Gastrocnemius medialis (tissue), 4 donors: ENCODE measurements around the gene MAST4. TPM values are rescaled to one million over a fixed set of nuclear protein-coding genes. Genes with fewer than 3 reads are reported as not detected.

Source experiments
- ATAC-seq, 2 donors: fragments of 150-250 bp; one replicate each; pipeline ENCODE4 v1.9.1; 2016
- DNase-seq, 2 donors: peaks; one replicate each; pipeline ENCODE4 v3.0.0-alpha.2; 2019
- H3K27ac ChIP-seq, 4 donors: fragments of 200-600 bp; sonication (generic); 1 replicate in 1 of 4; 2 replicates in 3 of 4; pipeline ENCODE4 v1.5.1; 2016 to 2018; ENCODE audit warnings: mild to moderate bottlenecking in 2 of 4, moderate library complexity in 1 of 4
- H3K27me3 ChIP-seq, 3 donors: fragments of 200-600 bp; sonication (generic) in 2 of 3; 1 replicate in 1 of 3; 2 replicates in 2 of 3; pipeline versions ENCODE4 v1.5.1 to v1.6.0; 2016 to 2019; ENCODE audit warnings: mild to moderate bottlenecking in 1 of 3, moderate library complexity in 1 of 3
- H3K36me3 ChIP-seq, 2 donors: fragments of 200-600 bp; sonication (generic) in 1 of 2; one replicate each; pipeline ENCODE4 v1.5.1; 2017 to 2018
- H3K4me1 ChIP-seq, 2 donors: fragments of 200-600 bp; sonication (generic) in 1 of 2; one replicate each; pipeline ENCODE4 v1.5.1; 2016 to 2017; ENCODE audit warnings: mild to moderate bottlenecking in 2 of 2
- H3K4me3 ChIP-seq, 4 donors: fragments of 200-600 bp; sonication (generic) in 3 of 4; 1 replicate in 1 of 4; 2 replicates in 3 of 4; pipeline ENCODE4 v1.5.1; 2016 to 2019; ENCODE audit warnings: mild to moderate bottlenecking in 2 of 4
- H3K9me3 ChIP-seq, 3 donors: fragments of 200-600 bp; sonication (generic) in 2 of 3; 1 replicate in 1 of 3; 2 replicates in 2 of 3; pipeline ENCODE4 v1.5.1; 2016 to 2019
- POLR2A ChIP-seq, 2 donors: fragments of 450-650 bp; IDR thresholded peaks; one replicate each; pipeline ENCODE4 v1.6.1; 2017; ENCODE audit warnings: antibody characterized with exemption in 2 of 2, mild to moderate bottlenecking in 2 of 2, moderate library complexity in 2 of 2
- in situ Hi-C, 4 donors: fragments of 200-750 bp; cut with MboI; loops; one replicate each; pipeline versions ENCODE4 v1.15.0 to v1.8.0; 2017; ENCODE audit warnings: low sequenced_read_pairs in 4 of 4
- intact Hi-C: fragments of 100-400 bp; cut with DNase I; formaldehyde crosslinking; loops from one replicate; pipeline ENCODE4 v1.15.1; 2023; ENCODE audit warnings: low total_unique reads
- total RNA-seq, 4 donors: library from RNA; depleted of rRNA; stranded (reverse); fragments of >200 nt; gene quantifications; one replicate each; pipeline versions ENCODE4 v1.1.0 to v1.2.3, GENCODE V29; 2016
- TF ChIP-seq, protein P1 (sequence below), 5 experiments: fragments of 450-650 bp in 3 of 5; fragments of 200-600 bp in 2 of 5; sonication (generic) in 2 of 5; IDR thresholded peaks in 4 of 5; conservative IDR thresholded peaks in 1 of 5; 1 replicate in 4 of 5; 2 replicates in 1 of 5; pipeline ENCODE4 v1.5.1; 2016 to 2019; ENCODE audit warnings: antibody characterized with exemption in 5 of 5, mild to moderate bottlenecking in 3 of 5, moderate library complexity in 3 of 5

MAST4 gene
- total RNA-seq, 4 donors from 2014 or later = 24.1 to 42.0 (median 38.5) TPM

- DNase-seq = no peak
- Histone ChIP-seq H3K4me3 (no peak overlapping the region), H3K4me1 (peaks cover 4 to 5% of the 10 kb centered on the region in 2 donors), H3K27me3 (no peaks in the 10 kb centered on the region), H3K36me3 (no peaks in the 10 kb centered on the region), H3K9me3 (no peaks in the 10 kb centered on the region), H3K27ac (no peak overlapping the region)
- TF ChIP-seq, protein P1, sequence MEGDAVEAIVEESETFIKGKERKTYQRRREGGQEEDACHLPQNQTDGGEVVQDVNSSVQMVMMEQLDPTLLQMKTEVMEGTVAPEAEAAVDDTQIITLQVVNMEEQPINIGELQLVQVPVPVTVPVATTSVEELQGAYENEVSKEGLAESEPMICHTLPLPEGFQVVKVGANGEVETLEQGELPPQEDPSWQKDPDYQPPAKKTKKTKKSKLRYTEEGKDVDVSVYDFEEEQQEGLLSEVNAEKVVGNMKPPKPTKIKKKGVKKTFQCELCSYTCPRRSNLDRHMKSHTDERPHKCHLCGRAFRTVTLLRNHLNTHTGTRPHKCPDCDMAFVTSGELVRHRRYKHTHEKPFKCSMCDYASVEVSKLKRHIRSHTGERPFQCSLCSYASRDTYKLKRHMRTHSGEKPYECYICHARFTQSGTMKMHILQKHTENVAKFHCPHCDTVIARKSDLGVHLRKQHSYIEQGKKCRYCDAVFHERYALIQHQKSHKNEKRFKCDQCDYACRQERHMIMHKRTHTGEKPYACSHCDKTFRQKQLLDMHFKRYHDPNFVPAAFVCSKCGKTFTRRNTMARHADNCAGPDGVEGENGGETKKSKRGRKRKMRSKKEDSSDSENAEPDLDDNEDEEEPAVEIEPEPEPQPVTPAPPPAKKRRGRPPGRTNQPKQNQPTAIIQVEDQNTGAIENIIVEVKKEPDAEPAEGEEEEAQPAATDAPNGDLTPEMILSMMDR (IDR thresholded peaks at IDR 0.05 in 4 of 5, conservative IDR thresholded peaks at IDR 0.05 in 1 of 5) = no peak
- no peak for TF ChIP-seq POLR2A (IDR thresholded peaks at IDR 0.05)
- intact Hi-C loops = no loop called here
- in situ Hi-C loops = no loop called here
- ATAC-seq = no peak
Measured at GRCh38 chr5:66660396-66660795, 64.2 kb downstream of the MAST4 start.

GRCh38 chr5:66661149-66661548 lies 65.0 kb downstream of the MAST4 start:
- Histone ChIP-seq H3K27ac (no peak overlapping the region), H3K4me3 (no peak overlapping the region), H3K9me3 (no peaks in the 10 kb centered on the region), H3K36me3 (no peaks in the 10 kb centered on the region), H3K4me1 (peaks cover 4 to 5% of the 10 kb centered on the region in 2 donors), H3K27me3 (no peaks in the 10 kb centered on the region)
- DNase-seq (peak; percentile 6 to 31), ATAC-seq (no peak)
- in situ Hi-C loops (no loop called here), intact Hi-C loops (no loop called here)
- TF ChIP-seq POLR2A (IDR thresholded peaks at IDR 0.05) = no peak
- TF ChIP-seq, protein P1 (IDR thresholded peaks at IDR 0.05 in 4 of 5, conservative IDR thresholded peaks at IDR 0.05 in 1 of 5) = no peak

DNA sequence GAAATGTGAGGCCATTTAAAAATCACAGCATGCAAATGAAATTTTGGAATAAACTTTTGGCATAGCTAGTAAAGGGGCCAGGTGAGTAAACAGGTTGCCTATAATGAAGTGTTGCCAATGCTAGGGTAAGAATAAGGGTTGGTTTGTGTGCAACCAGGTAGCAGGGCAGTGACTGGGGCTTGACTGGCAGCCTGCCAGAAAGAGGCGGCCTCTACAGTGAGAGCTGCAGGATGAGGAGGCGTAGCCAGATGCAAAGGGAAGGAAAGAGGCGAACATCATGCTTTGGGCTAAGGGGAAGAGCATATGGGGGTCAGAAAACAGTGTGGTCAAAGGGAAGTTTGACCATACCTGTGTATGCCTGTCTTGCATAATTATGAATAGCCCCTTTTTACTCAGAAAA lies 70.6 kb downstream of the MAST4 start:
- H3K27ac ChIP-seq = no peak overlapping the region
- no peaks in the 10 kb centered on the region for H3K4me1 ChIP-seq
- H3K36me3 ChIP-seq = no peaks in the 10 kb centered on the region
- TF ChIP-seq POLR2A (IDR thresholded peaks at IDR 0.05) = no peak
- TF ChIP-seq, protein P1 (IDR thresholded peaks at IDR 0.05 in 4 of 5, conservative IDR thresholded peaks at IDR 0.05 in 1 of 5) = no peak
- no peak for DNase-seq
- no peaks in the 10 kb centered on the region for H3K9me3 ChIP-seq
- in situ Hi-C loops = no loop called here
- no peak for ATAC-seq
- no peaks in the 10 kb centered on the region for H3K27me3 ChIP-seq
- intact Hi-C loops = no loop called here
- H3K4me3 ChIP-seq = no peak overlapping the region

DNA sequence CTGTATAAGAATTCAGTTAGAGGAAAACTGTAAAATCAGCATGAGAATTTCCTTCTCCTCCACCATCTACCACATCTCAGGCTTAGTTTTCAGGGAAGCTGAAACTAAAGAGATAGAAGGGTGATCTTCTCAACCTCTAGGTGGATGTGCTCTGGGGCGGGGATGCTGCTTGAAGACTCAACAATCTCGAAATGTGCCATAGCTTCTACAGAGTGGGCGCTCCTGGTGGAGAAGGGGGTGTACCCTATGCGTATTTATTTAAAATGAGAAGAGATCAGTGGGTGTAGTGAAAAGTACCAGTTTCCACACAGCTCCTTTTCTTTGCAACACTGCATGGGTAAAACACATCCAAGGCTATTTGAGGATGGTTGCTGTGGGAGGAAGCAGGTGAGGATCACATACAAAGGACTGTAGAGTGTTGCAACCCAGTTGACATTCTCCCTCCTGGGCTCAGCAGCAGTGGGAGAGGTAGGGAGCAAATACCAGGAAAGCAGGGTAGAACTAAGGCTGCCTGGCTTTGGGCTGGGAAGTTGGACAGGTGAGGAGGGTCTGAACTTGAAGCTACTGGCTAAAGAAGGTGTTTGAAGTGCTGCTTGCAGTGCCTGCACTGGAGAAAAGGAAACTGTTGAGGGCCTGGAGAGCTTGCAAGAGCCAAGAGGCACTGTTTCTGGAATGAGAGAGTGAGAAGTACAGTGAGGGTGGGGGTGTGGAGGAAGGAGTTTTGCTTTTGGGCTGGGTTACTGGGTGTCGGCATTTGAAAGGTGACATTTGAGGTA lies 73.1 kb downstream of the MAST4 start:
- TF ChIP-seq POLR2A (IDR thresholded peaks at IDR 0.05) = no peak
- TF ChIP-seq, protein P1 (IDR thresholded peaks at IDR 0.05 in 4 of 5, conservative IDR thresholded peaks at IDR 0.05 in 1 of 5) = no peak

GRCh38 chr5:66669862-66670195 lies 73.6 kb downstream of the MAST4 start:
- intact Hi-C loops = no loop called here
- no peak overlapping the region for H3K27ac ChIP-seq
- H3K27me3 ChIP-seq = no peaks in the 10 kb centered on the region
- H3K4me1 ChIP-seq = no peaks in the 10 kb centered on the region
- no peak for DNase-seq
- H3K4me3 ChIP-seq = no peak overlapping the region
- no peaks in the 10 kb centered on the region for H3K9me3 ChIP-seq
- no peak for ATAC-seq
- in situ Hi-C loops = no loop called here
- TF ChIP-seq, protein P1 (IDR thresholded peaks at IDR 0.05 in 4 of 5, conservative IDR thresholded peaks at IDR 0.05 in 1 of 5) = no peak
- no peak for TF ChIP-seq POLR2A (IDR thresholded peaks at IDR 0.05)
- H3K36me3 ChIP-seq = no peaks in the 10 kb centered on the region

More for the DNA sequence above, 73.1 kb downstream of the MAST4 start:
- Histone ChIP-seq H3K27me3 (no peaks in the 10 kb centered on the region), H3K36me3 (no peaks in the 10 kb centered on the region), H3K4me1 (no peaks in the 10 kb centered on the region), H3K27ac (no peak overlapping the region), H3K4me3 (no peak overlapping the region), H3K9me3 (no peaks in the 10 kb centered on the region)
- in situ Hi-C loops (no loop called here), intact Hi-C loops (no loop called here)
- no peak for ATAC-seq
- no peak for DNase-seq
